ENCODE measurements around the gene NR2F1. TPM values are rescaled to one million over a fixed set of nuclear protein-coding genes. Genes with fewer than 3 reads are reported as not detected.

The NR2F1 gene
- total RNA-seq, 1 experiment from 2014 or later: not detected

DNA sequence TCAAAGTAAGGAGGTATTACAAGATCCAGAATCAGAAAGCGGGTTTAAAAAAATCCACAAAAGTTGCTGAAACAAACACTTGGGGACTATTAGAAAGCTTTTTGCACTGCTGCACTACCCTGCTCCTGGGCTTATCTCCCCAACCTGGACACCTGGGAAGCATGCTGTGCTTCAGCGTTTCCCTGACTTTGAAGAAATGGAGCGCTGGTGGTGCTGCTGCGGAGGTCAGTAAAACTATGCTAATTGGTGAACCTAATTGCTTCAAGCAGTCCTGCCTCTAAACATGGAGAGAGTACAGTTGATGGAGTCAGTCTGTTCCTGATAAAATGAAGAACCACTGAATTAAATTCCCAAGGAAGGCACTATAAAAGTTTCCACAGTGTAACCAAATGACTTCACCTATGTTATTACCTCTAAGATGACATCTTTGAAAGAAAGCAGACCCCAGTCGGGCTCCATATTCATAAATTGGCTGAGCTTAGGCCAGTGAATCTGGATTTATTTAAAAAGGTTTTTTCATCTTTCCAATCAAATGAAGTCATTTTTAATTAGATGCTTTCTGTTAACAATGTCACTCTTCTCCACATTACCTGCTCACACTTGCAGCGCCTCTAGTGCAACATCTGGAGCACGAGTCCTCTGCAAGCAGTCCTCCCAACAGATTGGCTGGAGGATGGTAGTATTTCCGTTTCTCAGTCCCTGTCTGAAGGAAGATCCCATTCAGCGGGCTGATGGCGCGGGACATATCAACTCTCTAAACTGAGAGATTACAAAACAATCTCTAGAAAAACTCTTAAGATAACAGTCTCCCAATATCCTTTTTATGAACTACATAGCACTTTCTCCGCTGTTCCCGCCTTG lies 13.5 kb upstream of the NR2F1 start:
- H3K14ac ChIP-seq (ENCODE audit: insufficient read depth, low read length): no peak overlapping the region
- H3K27me3 ChIP-seq (ENCODE audit: insufficient read depth, low read length): peaks cover 53% of the 10 kb centered on the region
- Mint-ChIP-seq H3K36me3 (ENCODE audit: insufficient read depth in 1 of 3, low read depth in 3 of 3) (no peaks in the 10 kb centered on the region), H3K27me3 (ENCODE audit: low read depth) (peaks cover 12% of the 10 kb centered on the region), H3K9me3 (no peaks in the 10 kb centered on the region; a peak in 2 of 5 replicates), H3K27ac (no peak overlapping the region), H3K4me3 (peak overlapping the region; percentile 65 to 73), H3K4me1 (peaks cover 34 to 42% of the 10 kb centered on the region in 2 experiments)
- no peaks in the 10 kb centered on the region for H3K9me3 ChIP-seq (ENCODE audit: control insufficient read depth, low read depth, low read length)
- no peak overlapping the region for H3K4ac ChIP-seq (ENCODE audit: low read depth, low read length)
- no peaks in the 10 kb centered on the region for H4K20me1 ChIP-seq (ENCODE audit: control insufficient read depth, insufficient read depth, insufficient read length)
- H4K8ac ChIP-seq (replicated peaks; ENCODE audit: insufficient read length, low read depth, low read length): no peak overlapping the region
- no peak overlapping the region for H2AK5ac ChIP-seq (ENCODE audit: insufficient read length, low read length)
- no peak overlapping the region for H2BK20ac ChIP-seq (ENCODE audit: low read depth, low read length, poor library complexity, severe bottlenecking)
- no peak overlapping the region for H4K91ac ChIP-seq (ENCODE audit: insufficient read length, low read depth, low read length)
- H2AFZ ChIP-seq (ENCODE audit: low read length): no peak overlapping the region
- no peak overlapping the region for H3K27ac ChIP-seq (ENCODE audit: insufficient read length, low read depth, low read length)
- DNase-seq: no peak
- no peak overlapping the region for H3K18ac ChIP-seq (ENCODE audit: insufficient read length, low read depth, low read length)
- no peak overlapping the region for H4K5ac ChIP-seq (ENCODE audit: insufficient read length, low read depth, low read length)
- TF ChIP-seq, protein P1, sequence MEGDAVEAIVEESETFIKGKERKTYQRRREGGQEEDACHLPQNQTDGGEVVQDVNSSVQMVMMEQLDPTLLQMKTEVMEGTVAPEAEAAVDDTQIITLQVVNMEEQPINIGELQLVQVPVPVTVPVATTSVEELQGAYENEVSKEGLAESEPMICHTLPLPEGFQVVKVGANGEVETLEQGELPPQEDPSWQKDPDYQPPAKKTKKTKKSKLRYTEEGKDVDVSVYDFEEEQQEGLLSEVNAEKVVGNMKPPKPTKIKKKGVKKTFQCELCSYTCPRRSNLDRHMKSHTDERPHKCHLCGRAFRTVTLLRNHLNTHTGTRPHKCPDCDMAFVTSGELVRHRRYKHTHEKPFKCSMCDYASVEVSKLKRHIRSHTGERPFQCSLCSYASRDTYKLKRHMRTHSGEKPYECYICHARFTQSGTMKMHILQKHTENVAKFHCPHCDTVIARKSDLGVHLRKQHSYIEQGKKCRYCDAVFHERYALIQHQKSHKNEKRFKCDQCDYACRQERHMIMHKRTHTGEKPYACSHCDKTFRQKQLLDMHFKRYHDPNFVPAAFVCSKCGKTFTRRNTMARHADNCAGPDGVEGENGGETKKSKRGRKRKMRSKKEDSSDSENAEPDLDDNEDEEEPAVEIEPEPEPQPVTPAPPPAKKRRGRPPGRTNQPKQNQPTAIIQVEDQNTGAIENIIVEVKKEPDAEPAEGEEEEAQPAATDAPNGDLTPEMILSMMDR (conservative IDR thresholded peaks at IDR 0.05): 0 out of 3 replicates have a peak, but pooled peaks have one; percentile 8
- H3K79me2 ChIP-seq (ENCODE audit: insufficient read depth, low read length): no peaks in the 10 kb centered on the region
- H2BK15ac ChIP-seq (ENCODE audit: low read depth, low read length): no peak overlapping the region
- no CpG with 5 or more reads among the region's 13 CpGs for WGBS (ENCODE audit: extremely low coverage, insufficient read length, low lambda C conversion rate)
- H2BK120ac ChIP-seq (ENCODE audit: low read depth, low read length, poor library complexity, severe bottlenecking): no peak overlapping the region
- H3K56ac ChIP-seq (ENCODE audit: insufficient read length, low read depth, low read length): no peak overlapping the region
- no peak overlapping the region for H2BK12ac ChIP-seq (ENCODE audit: insufficient read length, low read depth, low read length)
- no peak overlapping the region for H3T11ph ChIP-seq (ENCODE audit: low read length)
- peaks cover 3% of the 10 kb centered on the region; the same call in 1 of the 2 replicates for H3K4me1 ChIP-seq (ENCODE audit: insufficient read depth, low read length)
- H3K4me2 ChIP-seq (ENCODE audit: insufficient read depth, insufficient read length, low read length): peak overlapping the region; percentile 61
- peaks cover 3% of the 10 kb centered on the region for H3K23me2 ChIP-seq (ENCODE audit: insufficient read length, low read depth, low read length, poor library complexity, severe bottlenecking)
- H3K9ac ChIP-seq (ENCODE audit: extremely low read depth, insufficient read length, low read length): no peak overlapping the region
- no peak overlapping the region for H2BK5ac ChIP-seq (ENCODE audit: insufficient read length, low read length)
- H3K23ac ChIP-seq (ENCODE audit: insufficient read length, low read depth, low read length): no peak overlapping the region
- H3K79me1 ChIP-seq (ENCODE audit: insufficient read depth, low read depth, low read length, poor library complexity, severe bottlenecking): no peaks in the 10 kb centered on the region
